GM19351 (cell line): ENCODE measurements around the gene HCN3.
A peak's percentile ranks its signal among the peaks of the same experiment; 100 is the strongest.

Experiments
- ATAC-seq: cut with Tn5 transposase; IDR thresholded peaks from one replicate; pipeline ENCODE4 v1.9.1; 2021; ENCODE audit warnings: mild to moderate bottlenecking, moderate library complexity; ENCODE audit not compliant: unreplicated experiment

The HCN3 gene

DNA sequence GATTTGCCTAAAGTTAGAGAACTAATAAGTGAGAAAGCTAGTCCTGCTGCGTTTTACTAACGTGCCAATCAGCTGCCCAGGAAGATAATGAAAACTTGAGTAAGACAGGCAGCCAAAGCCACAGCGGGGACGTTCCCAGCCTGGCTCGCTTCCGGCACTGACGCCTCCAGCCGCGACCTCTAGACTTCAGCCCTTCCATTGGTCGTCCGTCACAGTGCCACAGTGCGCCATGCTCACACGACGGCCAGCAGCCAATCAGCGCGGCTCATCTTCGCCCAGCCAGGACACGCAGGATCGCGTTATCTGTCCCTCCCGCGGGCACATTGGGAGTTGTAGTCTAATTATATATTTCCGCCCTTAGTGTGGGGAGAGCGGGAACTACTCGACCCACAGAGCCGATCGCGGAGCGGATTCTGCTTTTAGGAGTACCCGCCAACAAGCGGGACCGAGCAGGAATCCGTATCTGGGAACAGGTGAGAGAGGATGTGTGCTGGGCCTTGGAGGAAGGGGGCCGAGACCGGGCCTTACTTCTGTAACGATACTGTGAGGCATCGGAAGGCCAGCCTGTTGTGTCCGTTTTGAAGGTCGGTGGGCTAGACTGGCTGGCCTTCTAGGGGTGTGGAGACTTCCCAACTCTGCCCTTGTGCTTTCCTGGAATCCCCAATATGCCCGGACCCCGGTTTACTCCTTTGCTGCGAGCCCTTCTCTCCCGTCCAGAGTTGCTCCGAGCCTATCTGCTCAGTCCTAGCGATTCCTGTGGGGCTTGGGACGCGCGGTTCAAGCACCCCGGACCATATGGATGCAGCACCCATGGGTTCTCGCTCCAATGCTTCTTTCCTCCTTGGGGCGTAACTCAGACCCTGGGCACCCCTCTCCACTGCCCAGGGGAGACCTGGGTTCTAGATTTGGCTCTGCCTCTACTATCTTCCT is 31.5 kb downstream of the HCN3 start, which contains the start of gene FDPS:
FDPS (plus strand) TSS at position 374 of the 930 bp plus-strand sequence. CDS start 924 bp downstream, outside the sequence.
- peak; percentile 97 for ATAC-seq

DNA sequence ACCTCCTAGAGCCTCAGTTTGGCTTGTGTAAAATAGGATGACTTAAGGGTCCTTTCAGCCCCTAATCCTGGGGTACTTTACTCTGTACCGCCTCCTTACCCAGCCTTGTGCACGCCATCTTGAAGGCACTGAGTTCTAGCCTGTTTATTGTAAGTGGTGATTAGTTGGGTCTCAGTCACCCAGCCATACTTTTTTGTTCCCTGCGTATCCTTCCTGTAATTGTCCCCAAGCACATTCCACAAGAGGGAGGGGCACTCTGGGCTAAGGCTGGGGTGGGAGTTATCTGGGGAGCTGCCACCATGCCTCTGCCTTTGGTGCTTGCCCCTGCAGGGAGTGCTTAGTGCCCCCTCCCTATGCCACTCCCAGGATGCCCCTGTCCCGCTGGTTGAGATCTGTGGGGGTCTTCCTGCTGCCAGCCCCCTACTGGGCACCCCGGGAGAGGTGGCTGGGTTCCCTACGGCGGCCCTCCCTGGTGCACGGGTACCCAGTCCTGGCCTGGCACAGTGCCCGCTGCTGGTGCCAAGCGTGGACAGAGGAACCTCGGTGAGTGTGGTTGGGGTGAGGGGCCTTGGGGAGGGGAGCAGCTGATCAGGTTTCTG is 32.3 kb downstream of the HCN3 start:
- no peak for ATAC-seq

DNA sequence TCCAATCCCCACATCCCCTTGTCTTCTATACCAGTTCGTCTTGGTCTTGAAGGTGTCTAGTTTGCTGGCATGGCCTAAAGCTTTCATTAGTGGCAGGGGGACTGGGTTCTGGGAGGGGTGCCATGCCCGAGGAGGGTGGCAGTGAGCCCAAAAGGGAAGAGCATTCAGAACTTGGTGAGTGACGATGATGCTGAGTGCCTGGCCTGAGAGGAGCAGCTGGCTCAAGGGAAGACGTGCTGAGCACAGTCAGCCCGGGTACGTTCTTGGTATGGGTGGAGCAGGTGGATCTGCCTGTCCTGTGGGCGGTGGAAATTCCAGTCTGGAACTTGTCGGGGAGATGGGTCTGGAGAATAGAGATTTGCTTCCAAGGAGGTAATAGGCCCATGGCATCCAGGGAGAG is 36.0 kb downstream of the HCN3 start:
- ATAC-seq: no peak

- ATAC-seq: no peak
Observed at GRCh38 chr1:155316922-155317321, 39.7 kb downstream of the HCN3 start.

- ATAC-seq: no peak
Observed at GRCh38 chr1:155318082-155318481, 40.8 kb downstream of the HCN3 start.

DNA sequence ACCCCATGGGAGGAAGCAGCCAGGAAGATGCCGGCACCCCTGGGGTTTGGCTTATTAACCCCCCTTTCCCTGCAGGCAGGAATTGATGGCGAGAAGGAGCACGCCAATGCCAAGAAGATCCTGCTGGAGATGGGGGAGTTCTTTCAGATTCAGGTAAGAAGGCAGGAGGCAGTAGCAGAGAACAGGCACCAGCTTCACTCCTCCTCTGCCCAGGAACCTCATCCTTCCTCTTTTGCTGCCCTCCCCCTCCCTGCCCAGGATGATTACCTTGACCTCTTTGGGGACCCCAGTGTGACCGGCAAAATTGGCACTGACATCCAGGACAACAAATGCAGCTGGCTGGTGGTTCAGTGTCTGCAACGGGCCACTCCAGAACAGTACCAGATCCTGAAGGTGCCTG is 42.3 kb downstream of the HCN3 start:
- no peak for ATAC-seq

- no peak for ATAC-seq
Observed at GRCh38 chr1:155320252-155320651, 43.0 kb downstream of the HCN3 start.

- no peak for ATAC-seq
Observed at GRCh38 chr1:155320661-155321617, 43.7 kb downstream of the HCN3 start, which contains the start of gene RUSC1. RUSC1 (plus strand) TSS chr1:155320894; CDS start chr1:155321774, 880 bp downstream.

DNA sequence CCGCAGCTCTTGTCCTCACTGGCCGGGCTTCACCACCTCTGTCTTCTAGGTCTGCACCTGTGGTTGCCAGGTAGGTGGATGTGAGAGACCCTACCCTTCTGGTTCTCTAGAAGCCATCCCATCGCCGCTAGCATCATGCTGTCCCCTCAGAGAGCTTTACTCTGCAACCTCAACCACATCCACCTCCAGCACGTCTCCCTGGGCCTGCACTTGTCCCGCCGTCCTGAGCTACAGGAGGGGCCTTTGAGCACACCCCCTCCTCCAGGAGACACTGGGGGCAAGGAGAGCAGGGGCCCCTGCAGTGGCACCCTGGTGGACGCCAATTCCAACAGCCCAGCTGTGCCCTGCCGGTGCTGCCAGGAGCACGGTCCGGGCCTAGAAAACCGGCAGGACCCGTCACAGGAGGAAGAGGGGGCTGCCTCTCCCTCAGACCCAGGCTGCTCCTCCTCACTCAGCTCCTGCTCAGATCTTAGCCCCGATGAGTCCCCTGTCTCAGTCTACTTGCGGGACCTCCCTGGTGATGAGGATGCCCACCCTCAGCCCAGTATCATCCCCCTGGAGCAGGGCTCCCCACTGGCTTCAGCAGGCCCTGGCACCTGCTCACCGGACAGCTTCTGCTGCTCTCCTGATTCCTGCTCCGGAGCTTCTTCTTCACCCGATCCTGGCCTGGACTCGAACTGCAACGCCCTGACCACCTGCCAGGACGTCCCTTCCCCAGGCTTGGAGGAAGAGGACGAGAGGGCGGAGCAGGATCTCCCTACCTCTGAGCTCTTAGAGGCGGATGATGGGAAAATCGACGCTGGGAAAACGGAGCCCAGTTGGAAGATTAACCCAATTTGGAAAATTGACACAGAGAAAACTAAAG is 44.6 kb downstream of the HCN3 start:
- no peak for ATAC-seq

GRCh38 chr1:155322571-155322952 is 45.3 kb downstream of the HCN3 start:
- no peak for ATAC-seq

DNA sequence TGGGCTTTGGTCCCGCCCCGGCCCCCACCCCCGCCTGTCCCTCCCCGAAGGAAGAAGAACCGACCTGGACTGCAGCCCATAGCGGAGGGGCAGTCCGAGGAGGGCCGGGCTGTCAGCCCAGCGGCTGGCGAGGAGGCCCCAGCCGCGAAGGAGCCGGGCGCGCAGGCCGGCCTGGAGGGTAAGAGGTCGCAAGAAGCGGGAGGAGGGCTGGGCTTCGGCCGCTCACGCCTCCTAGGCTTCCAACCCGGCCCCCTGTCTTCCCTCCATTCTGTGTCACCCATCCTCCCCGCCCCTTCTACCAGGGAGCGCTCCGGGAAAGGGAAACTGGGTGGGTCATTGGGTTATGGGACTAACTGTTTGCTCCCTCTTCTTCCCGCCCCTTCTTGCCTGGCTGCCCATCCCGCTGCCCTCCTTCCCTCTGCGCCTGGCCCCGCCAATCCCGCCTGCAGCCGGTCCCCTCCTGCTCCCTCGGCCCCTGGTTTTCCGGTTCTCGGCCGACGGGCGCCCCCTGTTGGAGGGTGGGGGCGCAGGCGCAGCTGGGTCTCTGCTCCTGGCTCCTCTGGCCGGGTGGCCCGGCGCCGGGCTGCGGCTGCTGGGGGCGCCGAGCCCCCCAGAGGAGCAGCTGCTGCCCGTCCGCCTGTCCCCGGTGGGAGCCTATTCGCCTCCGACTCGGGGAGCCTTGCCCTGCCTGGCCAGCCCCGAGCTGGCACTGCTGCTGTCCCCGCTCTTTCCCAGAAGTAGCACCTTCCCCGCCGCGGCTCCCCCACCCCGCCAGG is 45.9 kb downstream of the HCN3 start:
- peak; percentile 46 for ATAC-seq

DNA sequence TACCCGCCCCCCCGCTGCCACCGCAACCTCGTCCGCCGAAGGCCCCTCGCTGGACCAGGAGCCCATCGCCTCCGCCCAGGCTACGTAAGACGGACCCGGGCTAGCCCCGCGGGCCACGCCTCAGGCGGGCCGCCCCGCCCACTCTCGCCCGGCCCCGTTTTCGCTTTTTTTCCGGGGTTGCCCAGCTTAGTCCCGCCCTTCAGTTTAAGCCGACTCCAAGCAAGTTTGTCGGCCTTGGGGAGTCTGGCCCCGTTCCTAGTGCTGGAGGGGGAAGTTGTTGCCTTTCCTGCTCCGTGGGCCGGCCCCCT is 46.4 kb downstream of the HCN3 start:
- ATAC-seq: peak; percentile 48

DNA sequence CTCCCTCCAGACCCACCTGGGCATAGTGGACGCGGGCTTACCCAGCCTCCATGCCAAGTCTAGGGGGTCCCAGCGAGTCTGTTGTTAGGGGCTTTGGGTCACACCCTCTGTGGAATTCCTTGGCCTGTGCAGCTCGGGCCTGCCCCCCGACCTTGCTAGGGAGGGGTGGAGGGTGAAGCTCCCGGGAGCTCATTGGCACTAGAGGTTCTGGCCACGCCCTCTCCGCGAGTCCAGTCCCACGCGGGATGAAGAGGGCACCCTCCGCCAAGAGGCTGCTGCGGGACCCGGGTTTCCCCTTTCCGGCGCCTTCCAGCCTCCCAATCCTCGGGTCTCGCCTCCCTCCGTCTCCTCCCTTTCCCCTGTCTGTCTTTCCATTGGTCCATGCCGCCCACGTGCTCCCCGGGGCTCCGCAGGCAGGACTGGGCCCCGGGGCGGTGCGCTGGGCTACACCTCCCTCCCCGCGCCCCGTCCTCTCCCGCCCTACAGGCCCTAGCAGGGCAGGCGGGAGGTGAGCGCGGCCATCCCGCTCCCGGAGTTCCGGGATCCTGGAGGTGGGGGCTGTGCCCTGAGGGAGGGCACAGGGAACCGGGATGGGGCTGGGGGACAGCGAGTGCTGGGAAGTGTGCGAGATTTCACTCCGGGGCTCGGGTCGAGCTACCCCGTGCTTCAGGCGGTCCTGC is 46.9 kb downstream of the HCN3 start:
- ATAC-seq: peak; percentile 65

GRCh38 chr1:155324717-155325602 is 47.7 kb downstream of the HCN3 start:
- ATAC-seq: no peak

- ATAC-seq: no peak
Observed at GRCh38 chr1:155325603-155325893, 48.3 kb downstream of the HCN3 start.

DNA sequence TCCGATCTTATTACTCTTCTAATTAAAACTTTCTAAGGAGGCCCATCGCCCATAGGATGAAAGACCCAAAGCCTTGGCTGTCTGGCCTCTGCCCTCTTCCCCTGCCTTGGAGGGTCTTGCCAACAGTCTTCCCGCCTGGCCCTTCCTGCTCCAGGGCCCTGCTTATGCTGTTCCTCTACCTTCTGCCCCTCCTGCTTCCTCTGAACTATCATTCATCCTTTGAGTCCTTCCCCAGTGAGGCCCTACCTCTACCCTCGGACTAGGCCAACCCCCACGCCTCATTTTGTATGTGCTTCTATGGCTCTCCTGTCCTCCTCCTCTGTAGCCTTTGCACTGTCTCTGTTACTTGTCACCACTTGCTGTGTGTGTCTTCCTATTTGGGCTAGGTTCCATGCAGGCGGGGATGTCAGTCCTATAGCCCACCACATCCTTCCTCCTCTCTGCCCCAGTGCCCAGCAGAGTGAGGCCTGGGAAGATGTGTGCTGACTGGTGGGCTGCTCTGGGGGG is 48.8 kb downstream of the HCN3 start:
- ATAC-seq: no peak

DNA sequence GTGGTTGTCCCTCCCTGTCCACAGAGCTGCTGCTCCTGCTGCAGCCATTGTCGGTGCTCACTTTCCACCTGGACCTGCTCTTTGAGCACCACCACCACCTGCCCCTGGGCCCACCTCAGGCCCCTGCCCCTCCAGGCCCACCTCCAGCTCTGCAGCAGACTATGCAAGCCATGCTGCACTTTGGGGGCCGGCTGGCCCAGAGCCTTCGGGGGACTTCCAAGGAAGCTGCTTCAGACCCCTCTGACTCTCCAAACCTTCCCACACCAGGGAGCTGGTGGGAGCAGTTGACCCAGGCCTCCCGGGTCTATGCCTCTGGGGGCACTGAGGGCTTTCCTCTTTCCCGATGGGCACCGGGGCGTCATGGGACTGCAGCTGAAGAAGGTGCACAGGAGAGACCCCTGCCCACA is 49.4 kb downstream of the HCN3 start:
- ATAC-seq: no peak

DNA sequence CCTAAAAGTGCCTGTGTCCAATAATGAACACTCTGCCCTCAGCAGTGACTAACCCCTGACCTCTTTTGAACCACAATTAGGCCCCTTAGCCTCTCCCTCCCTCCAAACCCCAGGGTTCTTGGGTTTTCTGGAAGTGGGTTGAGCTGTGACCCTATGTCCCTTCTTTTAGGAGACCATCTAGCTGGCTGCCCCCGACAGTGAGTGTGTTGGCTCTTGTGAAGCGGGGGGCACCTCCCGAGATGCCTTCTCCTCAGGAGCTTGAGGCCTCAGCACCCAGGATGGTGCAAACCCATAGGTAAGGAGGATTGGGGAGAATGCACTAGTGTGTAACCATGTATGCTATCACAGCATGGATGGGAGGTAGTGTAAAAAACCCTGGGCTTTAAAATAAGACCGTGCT is 50.7 kb downstream of the HCN3 start:
- ATAC-seq: no peak
